Fibroblast of lung (primary cell): ENCODE data around the gene ZNF423.

Experiments used
- EZH2 ChIP-seq: IDR thresholded peaks from 2 replicates; pipeline ENCODE4 v1.5.1; 2012; ENCODE audit warnings: low read length, control low read depth, mild to moderate bottlenecking; ENCODE audit errors: missing control alignments
- TF ChIP-seq, protein P1 (sequence below), 2 donors: IDR thresholded peaks in 1 of 2; conservative IDR thresholded peaks in 1 of 2; 1 replicate in 1 of 2; 2 replicates in 1 of 2; pipeline ENCODE4 v1.5.1; 2011 to 2012; ENCODE audit warnings: low read length in 2 of 2, control low read depth in 1 of 2, inconsistent platforms in 1 of 2, low read depth in 1 of 2, mild to moderate bottlenecking in 1 of 2

DNA sequence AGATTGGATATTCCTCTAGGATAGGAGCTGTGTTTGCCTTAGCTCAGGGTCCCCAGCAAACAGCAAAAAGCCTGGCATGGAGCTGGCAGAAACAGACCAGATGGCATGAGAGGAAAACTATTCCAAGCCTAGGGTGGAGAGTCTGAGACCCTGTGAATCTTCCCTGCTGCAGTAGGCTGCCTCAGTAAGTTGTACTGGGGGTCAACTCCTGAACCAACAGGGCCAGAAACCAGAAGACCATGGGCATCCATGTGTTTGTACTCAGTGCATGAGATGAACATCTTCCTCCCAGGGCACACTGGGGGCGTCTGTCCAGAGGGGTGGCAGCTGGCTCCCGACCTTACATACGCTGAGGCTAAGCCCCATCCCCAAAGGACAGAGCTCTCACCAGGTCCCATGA is 267.9 kb downstream of the ZNF423 start:
- TF ChIP-seq, protein P1, sequence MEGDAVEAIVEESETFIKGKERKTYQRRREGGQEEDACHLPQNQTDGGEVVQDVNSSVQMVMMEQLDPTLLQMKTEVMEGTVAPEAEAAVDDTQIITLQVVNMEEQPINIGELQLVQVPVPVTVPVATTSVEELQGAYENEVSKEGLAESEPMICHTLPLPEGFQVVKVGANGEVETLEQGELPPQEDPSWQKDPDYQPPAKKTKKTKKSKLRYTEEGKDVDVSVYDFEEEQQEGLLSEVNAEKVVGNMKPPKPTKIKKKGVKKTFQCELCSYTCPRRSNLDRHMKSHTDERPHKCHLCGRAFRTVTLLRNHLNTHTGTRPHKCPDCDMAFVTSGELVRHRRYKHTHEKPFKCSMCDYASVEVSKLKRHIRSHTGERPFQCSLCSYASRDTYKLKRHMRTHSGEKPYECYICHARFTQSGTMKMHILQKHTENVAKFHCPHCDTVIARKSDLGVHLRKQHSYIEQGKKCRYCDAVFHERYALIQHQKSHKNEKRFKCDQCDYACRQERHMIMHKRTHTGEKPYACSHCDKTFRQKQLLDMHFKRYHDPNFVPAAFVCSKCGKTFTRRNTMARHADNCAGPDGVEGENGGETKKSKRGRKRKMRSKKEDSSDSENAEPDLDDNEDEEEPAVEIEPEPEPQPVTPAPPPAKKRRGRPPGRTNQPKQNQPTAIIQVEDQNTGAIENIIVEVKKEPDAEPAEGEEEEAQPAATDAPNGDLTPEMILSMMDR (conservative IDR thresholded peaks at IDR 0.05 in 1 of 2, IDR thresholded peaks at IDR 0.05 in 1 of 2; ENCODE audit: low read depth in 1 of 2, low read length in 2 of 2), result no peak
- TF ChIP-seq EZH2, result no peak
